ENCODE results near the gene TTC21A.
A peak's percentile ranks its signal among the peaks of the same experiment; 100 is the strongest.
"Not testable (repeated sequence)": the region's sequence is repeated elsewhere in the genome, so short reads cannot be mapped to it uniquely, and the experiment has no call there.

Gene TTC21A, protein sequence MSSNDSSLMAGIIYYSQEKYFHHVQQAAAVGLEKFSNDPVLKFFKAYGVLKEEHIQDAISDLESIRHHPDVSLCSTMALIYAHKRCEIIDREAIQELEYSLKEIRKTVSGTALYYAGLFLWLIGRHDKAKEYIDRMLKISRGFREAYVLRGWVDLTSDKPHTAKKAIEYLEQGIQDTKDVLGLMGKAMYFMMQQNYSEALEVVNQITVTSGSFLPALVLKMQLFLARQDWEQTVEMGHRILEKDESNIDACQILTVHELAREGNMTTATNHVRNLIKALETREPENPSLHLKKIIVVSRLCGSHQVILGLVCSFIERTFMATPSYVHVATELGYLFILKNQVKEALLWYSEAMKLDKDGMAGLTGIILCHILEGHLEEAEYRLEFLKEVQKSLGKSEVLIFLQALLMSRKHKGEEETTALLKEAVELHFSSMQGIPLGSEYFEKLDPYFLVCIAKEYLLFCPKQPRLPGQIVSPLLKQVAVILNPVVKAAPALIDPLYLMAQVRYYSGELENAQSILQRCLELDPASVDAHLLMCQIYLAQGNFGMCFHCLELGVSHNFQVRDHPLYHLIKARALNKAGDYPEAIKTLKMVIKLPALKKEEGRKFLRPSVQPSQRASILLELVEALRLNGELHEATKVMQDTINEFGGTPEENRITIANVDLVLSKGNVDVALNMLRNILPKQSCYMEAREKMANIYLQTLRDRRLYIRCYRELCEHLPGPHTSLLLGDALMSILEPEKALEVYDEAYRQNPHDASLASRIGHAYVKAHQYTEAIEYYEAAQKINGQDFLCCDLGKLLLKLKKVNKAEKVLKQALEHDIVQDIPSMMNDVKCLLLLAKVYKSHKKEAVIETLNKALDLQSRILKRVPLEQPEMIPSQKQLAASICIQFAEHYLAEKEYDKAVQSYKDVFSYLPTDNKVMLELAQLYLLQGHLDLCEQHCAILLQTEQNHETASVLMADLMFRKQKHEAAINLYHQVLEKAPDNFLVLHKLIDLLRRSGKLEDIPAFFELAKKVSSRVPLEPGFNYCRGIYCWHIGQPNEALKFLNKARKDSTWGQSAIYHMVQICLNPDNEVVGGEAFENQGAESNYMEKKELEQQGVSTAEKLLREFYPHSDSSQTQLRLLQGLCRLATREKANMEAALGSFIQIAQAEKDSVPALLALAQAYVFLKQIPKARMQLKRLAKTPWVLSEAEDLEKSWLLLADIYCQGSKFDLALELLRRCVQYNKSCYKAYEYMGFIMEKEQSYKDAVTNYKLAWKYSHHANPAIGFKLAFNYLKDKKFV (N-terminal part only)

GRCh38 chr3:39107388-39108199 is at the start of gene TTC21A, which contains the start of gene GORASP1:
Gene TTC21A (plus strand): TSS chr3:39107680. CDS start chr3:39107838, 158 bp downstream.
Gene GORASP1 (minus strand): TSS chr3:39107627. CDS start chr3:39107541, 86 bp downstream.
- DNase-seq (ENCODE audit: low spot score) = peak; percentile 63

- DNase-seq (ENCODE audit: low spot score) = not testable (repeated sequence)
These were observed 46.3 kb upstream of the TTC21A start for GRCh38 chr3:39061228-39061627.

- DNase-seq (ENCODE audit: low spot score) = no peak
These were observed 45.3 kb upstream of the TTC21A start for GRCh38 chr3:39062180-39062579.

DNA sequence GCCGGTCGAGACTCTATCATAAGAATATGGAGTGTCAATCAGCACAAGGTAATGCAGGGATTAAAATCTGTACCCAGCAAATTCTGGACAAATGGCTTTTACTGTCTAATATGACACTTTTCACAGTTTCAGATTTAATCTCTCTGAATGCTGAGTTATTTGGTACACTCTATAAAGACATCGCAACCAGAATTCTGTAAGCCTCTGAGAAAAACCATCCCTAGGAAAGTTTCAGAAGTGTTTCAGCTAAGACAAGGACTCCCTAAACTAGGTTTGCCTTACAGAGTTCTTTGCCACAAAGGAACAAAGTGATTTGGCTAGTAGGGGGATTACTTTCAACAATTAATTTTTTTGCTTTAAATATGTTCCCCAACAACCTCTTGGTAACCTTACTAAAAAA is 44.3 kb upstream of the TTC21A start:
- DNase-seq (ENCODE audit: low spot score) = no peak

DNA sequence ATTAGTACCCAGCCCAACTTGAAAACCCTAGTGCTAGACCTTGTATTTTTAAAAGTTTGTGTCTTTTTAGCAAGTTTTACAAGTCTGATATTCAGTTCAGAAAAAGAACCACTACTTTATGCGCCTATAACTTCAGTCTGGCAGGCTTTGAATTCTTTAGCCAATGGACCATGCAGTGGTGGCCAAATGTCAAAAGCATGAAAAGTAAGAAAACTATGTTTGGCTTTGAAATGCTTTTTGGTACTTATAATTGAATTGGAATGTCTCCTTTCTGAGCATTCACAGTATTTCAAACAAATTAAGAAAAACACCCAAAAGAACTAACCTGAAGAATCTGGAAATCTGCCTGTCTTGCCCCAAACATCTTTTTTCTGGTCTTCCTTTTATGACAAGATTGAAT is 42.8 kb upstream of the TTC21A start:
- no peak for DNase-seq (ENCODE audit: low spot score)

- peak; percentile 26 for DNase-seq (ENCODE audit: low spot score)
These were observed 42.3 kb upstream of the TTC21A start for GRCh38 chr3:39065197-39065596.

DNA sequence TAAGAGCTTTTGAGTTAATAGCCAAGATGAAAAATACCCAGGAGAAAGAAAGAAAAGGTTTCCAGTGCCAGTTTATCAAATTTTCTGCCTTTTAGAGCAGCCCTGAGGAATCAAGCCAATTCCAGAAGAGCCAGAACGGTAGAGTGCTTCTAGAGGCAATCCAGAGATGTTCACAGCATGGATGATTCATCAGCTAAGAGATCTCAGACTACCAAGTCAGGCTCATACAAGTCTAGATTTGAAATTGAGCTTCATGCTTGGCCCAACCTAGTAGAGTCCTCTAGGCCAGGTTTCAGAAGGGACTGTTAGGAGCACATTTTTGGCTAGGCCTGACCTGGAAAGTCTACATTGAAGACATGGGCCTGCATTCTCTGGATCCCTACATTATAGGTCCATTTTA is 40.2 kb upstream of the TTC21A start:
- DNase-seq (ENCODE audit: low spot score) = no peak

GRCh38 chr3:39068556-39068955 is 38.9 kb upstream of the TTC21A start:
- DNase-seq (ENCODE audit: low spot score) = no peak

- DNase-seq (ENCODE audit: low spot score) = no peak
These were observed 31.6 kb upstream of the TTC21A start for GRCh38 chr3:39075910-39076309.

- DNase-seq (ENCODE audit: low spot score) = no peak
These were observed 27.9 kb upstream of the TTC21A start for GRCh38 chr3:39079530-39079929.

DNA sequence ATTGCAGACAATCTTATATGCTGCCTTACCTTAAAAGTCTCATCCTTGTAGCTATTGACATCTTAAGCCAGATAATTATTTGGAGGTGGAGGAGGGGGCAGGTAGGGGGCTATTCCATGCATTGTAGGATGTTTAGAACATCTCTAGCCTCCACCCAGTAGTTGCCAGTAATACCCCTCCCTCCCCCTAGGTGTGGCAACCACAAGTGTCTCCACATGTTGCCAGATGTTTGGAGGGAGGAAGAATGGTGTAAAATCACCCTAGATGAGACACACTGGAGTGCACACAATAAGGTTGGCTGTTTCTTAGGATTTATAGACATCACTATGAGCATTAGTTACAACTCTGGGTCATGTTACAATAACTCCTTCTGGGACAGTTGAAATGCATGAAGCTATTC is 27.5 kb upstream of the TTC21A start:
- DNase-seq (ENCODE audit: low spot score) = no peak

- no peak for DNase-seq (ENCODE audit: low spot score)
These were observed 24.7 kb upstream of the TTC21A start for GRCh38 chr3:39082666-39083313.

DNA sequence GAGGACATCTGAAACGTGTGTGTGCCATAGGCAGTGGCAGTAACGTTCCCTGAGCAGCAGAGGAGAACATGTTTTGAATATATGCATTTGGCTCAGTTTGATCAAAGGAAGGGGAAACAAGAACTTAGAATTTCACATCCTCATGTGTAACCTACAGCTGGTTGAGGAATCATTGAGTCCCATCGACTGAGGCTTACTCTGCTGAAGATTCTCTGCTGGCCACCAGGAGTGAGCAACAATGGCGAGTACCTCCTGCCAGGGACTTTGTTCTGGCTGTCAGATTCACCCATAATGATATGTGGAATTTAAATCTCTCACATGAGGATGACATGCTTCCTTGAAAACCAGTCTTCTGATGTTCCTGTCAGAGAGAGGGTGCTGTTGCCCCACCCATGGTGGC is 21.3 kb upstream of the TTC21A start:
- no peak for DNase-seq (ENCODE audit: low spot score)

DNA sequence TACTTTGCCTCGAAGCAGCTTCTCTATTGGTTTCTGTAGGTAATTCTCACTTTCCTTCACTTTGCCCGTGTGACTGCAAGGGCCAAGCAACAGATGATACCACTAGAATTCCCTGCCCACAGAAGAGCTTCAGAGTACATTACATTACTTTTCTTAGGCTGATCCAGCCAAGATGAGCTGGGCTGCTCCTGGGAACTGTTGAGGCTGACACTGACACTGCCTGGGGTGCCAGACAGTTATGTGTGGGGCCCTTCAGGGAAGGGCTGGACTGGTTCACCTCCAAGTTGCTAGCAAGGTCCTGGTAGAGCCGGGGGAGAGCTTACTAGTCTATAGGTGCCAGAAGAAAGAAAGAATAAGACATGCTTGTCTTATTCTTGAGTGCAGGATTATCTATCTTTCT is 19.0 kb upstream of the TTC21A start:
- DNase-seq (ENCODE audit: low spot score) = no peak

DNA sequence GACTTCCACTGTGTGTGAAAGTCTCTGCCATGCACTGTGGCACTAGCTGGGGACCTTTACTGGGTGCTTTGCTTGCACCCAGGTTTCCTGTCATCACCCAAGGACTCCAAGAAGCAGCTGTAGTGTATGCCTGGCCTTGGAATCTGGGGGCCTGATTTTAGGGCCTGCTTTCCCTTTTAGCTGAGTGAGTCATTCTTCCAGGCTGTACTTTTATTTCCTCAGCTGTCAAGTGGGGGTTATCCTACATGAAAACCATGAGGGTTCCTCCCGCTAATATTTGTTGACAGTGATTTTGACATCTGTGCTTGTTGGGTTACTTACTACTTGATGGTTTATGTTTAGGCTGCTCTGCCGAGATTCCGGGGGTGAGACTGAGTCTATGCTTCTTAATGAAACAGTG is 18.6 kb upstream of the TTC21A start:
- no peak for DNase-seq (ENCODE audit: low spot score)

- DNase-seq (ENCODE audit: low spot score) = no peak
These were observed 16.6 kb upstream of the TTC21A start for GRCh38 chr3:39090922-39091321.

GRCh38 chr3:39094851-39095677 is 12.4 kb upstream of the TTC21A start:
- no peak for DNase-seq (ENCODE audit: low spot score)

- no peak for DNase-seq (ENCODE audit: low spot score)
These were observed 11.7 kb upstream of the TTC21A start for GRCh38 chr3:39095778-39096177.

GRCh38 chr3:39096775-39097174 is 10.7 kb upstream of the TTC21A start:
- no peak for DNase-seq (ENCODE audit: low spot score)
